HPDE6-E6E7 (cell line): Measurements from ENCODE around the gene SLC9A9.
"Not testable (repeated sequence)": the region's sequence is repeated elsewhere in the genome, so short reads cannot be mapped to it uniquely, and the experiment has no call there.

Experiments
- DNase-seq: peaks from one replicate; pipeline ENCODE4 v3.0.0; 2011; ENCODE audit warnings: missing footprints; ENCODE audit errors: extremely low spot score

The SLC9A9 gene

DNA sequence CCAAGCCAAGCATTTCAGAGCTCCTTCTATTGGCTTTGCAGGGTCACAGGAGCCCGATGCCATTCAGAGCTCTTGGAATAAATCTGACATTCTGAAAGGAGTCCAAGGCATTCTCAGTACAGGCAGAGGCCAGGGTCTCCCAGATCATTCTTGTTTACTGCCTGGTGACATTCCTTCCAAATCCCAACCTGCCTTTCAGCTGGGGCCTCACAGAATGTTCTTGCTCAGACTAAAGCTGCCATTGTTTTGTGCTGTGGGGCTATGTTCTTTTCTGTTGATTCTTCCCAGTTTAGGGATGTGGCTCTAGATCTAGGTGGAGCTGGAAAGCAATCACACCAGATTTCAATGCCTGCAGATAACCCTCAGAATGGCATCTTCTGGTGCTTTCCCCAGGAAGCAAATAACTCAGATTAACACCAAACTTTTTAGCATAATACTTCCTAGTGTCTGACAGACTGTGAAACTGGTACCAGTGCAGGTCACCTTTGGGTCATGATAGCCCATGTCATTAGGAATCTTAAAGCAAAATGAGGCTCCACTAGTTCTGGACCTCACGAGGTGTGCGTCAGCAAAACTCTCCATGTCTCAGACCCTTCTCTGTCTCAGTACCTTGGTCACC, 561.8 kb downstream of the SLC9A9 start:
- DNase-seq, result no peak

DNA sequence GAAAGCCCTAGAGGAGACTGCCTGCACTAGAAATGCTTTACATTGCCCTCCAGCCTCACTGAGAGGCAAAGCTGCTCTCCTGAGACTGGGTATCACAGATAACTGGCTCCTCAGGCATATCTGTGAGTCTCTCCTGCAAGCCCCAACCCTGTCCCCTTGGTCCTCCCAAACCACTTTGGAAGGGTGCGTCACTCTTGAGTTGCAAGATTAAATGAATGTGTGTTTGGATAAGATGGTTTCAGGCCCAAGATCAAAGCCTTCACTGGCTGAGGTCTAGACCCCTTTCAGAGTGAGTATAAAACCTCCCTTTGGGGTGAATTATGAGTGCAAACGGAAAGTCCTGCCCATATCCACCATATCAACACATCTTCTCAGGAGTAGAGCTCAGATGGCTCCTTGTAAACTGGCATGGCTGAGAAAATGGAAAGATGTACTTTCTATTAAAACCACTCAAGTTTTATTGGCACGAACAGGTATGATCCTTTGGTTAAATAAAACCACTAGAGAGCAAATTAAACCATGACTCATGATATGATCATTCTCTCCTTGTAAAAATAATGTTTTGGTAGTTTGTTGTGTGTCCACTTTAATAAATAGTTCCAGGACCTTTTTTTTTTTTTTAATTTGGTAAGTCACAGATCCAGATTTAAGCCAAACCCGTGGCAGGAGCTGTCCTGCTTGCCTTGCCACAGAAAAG, 564.7 kb downstream of the SLC9A9 start:
- DNase-seq, result no peak

DNA sequence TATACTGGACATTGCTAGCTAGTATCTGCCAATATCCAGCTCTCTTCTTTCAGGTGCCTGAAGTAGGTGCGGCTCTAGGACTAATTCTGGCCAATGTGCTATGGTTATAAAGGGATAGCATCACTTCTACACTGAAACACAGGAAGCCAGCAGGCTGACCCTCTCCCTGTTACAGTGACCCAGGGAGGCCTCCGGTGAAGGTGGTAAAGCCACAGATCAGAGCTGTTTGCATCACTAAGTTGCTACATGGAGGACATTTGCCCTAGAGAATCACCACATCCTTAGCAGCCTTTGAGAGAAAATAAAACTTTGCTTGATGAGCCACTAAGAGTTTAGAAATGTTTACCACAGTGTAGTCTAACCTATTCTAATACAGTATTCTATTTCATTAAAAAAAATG, 567.3 kb downstream of the SLC9A9 start:
- no peak for DNase-seq

GRCh38 chr3:143279567-143279966, 568.7 kb downstream of the SLC9A9 start:
- DNase-seq, result not testable (repeated sequence)

DNA sequence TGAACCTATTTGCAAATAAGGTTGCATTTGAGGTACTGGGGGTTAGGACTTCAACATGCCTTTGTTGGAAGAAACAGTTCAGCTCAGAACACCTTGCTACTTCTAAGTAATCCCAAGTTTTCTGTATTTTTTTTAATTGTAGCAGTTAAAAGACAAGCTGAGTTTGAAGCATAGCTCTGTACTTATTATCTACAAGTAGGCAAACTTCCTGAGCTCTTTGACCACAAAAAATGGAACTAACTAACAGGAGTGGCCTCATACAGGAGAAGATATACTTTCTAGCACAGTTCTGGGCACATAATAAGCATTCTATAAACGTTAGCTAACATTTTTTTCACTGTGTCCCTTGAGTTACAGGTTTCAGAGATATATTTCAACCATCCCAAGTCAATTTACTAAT, 569.5 kb downstream of the SLC9A9 start:
- DNase-seq, result no peak

DNA sequence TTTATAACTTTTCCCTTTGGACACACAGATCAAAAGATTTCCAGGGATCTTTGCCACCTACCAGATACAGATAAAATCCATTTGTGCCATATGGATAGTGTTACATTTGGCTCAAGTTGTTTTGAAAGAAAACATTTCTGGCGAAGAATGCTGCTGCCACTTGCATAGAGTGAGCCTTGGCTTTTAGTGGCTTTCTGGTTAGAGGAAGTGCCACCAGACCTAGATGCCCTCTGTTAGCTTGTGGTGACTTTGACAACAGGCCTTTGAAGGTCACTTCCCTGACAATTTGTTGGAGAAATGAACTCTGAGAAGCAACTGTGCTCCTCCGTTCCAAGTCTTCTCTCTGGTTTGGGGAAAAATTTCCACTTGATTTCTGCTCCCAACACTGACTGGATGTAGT, 570.7 kb downstream of the SLC9A9 start:
- no peak for DNase-seq

DNA sequence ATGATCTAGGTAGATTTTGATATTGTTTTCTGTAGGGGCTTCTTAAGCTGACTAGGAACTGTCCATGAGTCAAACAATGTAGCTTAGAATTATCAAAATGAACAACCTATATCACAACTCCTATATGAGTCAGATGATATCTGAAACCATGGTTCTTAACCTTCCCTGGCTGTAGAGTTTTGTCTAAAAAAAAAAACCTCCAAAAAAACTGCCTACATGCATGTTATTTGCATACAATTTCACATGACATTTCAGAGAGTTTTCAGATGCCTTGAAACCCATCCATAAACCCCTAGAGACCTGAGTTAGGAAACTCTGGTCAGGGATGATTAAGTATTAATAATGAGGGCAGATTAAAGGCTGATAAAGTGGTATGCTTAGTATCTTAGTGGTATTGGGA, 571.7 kb downstream of the SLC9A9 start:
- no peak for DNase-seq

DNA sequence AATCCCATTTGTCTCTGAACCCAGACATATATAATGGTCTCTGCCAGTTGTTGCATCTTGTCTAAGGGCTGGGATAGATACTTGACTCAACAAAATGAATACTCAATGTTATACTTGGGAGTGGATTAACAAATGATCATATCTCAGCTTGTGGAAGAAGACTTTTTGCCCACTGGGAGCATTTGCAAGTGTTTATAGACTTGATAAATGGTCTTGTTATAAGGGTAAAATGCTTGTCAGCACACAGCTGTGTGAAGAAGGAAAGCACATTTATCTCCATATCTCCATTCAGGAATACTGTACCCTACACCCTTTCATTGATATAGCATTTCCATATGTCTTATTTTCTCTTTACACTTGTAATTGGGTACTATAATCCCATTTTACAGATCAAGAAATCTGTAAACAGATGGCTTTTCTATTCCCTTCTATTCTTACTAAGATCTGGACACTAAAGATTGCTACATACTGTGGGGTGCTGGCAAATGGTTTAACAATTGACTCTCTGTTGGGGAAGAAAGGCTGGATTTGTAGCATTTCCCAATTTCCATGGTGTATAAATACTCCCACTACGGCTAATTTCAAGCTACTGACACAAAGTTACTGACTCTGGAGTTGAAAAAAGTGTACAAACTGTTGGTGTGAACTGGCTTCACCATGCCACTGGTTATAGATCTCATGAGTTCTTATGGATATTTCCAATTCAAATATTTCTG, 574.1 kb downstream of the SLC9A9 start:
- DNase-seq, result no peak

DNA sequence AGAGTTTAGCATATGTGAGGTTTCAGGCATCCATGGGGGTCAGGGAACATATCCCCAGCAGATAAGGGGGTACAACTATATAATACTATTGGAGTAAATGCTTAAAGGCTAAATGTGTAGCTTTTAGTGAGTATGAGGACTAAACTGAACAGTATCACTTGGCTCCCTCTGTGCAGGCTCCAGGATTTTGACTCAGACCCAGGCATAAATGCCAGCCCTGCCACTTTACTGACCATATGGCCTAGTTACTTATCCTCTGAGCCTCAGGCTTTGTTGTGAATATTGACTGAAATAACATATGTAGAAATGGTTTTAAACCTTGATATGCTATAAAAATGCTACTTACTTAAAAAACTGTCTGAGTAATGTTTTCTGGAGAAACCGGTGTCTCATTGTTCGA, 577.1 kb downstream of the SLC9A9 start:
- DNase-seq, result no peak

DNA sequence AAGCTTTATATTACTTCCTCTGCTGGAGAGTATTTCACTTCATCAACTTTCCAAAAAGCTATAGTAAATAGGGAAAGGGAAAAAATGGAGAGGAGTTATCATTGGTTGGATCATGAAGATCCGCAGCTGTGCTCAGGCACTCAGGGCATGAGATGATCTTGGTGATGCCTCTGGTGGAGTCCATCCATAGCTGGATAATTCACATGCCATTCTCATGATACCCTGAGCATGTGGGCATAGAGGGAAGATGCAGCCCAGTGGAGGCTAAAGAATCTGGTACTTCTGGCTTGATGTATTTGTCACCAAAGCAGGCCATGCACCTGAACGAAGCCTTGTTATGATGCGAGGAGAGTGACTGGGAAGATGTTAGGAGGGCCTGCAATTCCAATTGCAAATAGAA, 578.5 kb downstream of the SLC9A9 start:
- no peak for DNase-seq

DNA sequence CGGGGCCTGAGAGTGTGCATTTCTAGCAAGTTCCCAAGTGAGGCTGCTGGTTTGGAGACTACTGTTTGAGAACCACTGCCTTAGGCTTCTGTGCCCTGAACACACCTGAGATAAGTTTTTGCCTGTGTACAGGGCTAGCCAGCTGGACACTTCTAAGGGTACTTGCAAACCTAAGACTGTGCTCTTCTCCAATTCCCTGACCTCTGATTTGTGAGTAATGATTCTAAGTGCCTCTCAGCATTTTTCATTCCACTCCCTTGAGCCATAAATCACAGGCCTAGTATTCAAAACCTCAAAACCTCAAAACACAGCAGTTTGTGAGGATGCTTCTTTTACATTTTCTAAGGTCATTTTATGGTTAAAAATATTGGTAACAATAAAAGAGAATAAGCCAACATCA, 580.3 kb downstream of the SLC9A9 start:
- no peak for DNase-seq

- DNase-seq, result no peak
Observed at GRCh38 chr3:143266927-143267326, 581.3 kb downstream of the SLC9A9 start.

DNA sequence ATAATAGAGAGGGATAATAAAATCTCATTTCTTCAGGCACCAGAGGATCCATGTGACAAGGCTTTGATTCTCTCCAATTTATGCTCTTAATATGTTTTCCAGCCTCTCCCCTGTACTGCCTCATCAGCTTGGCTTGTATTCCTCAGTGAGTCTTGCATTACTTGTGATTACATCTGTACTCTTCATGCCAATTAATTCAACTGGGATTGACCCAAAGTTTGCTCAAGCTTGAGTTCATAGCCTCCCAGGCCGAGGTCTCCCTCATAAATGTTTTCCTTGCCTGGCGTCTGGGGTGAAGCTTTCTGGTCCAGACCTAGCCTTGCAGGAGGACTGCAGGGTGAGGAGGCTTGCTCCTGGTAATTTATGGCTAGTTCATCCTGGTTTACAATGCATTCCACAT, 581.8 kb downstream of the SLC9A9 start:
- no peak for DNase-seq

- peak; percentile 11 for DNase-seq
Observed at GRCh38 chr3:143265501-143266070, 582.7 kb downstream of the SLC9A9 start.

DNA sequence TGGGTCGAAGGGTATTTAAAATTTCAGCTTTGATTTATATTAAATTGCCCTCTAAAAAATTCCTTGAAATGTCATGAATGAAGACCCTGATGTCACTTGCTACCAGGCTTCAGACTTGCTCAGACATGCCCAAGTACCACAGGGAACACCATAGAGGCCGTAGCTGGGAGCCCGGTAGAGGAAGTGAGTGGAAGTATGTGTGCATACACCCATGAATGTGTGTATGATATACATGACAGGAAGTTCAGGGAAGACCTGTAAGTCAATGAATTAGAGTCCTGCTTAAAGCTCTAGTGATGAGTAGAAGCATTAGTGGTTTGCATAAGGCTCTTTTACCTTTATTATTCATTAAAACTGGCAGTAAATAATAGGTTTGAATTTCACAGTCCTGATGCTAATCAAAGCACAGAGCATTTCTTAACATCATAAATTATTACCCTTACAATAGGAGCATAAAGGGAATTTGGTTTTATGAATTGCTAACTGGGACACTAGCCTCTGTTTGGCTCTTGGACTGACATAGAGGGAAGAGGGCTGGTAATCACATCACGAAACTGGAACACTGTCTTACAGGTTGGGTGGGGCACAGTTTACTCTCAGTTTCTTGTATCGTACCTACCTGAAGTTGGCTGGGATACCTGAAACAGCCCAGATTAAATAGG, 584.3 kb downstream of the SLC9A9 start:
- no peak for DNase-seq

DNA sequence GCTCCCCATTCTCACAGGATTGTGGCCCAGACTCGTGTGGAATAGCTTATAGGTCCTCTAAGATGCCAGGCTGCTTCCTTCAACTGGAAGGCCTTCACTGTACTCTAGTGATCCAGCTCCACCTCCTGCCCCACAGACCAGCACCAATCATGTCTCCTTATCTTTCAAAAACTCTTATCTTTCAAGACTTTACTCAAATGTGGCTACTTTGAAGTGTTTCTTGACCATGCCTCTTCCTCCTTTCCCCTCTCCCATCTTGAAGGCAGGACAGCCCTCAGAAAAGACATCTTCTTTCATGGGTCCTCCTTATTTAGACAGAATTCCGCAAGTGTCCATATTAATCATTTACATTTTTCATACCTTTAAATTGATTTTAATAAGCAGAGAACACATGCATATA, 586.4 kb downstream of the SLC9A9 start:
- no peak for DNase-seq

DNA sequence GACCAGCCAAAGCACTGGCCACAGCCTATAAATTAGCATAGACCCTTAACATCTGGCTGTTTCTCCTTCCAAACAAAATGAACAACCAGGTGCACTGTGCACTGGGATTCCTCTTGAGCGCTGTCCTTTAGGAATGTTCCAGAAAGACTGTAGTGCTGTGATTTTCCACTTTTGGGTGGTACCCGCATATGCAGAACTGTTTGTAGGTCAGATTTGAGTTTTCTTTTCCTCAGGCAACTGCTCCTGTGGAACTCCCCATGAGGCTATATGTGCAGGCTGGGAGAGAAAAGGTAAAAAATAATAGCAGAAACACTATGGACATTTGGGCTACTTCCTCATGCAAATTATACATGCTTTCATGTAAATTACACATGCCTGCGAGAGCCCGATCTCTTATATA, 589.6 kb downstream of the SLC9A9 start:
- no peak for DNase-seq

DNA sequence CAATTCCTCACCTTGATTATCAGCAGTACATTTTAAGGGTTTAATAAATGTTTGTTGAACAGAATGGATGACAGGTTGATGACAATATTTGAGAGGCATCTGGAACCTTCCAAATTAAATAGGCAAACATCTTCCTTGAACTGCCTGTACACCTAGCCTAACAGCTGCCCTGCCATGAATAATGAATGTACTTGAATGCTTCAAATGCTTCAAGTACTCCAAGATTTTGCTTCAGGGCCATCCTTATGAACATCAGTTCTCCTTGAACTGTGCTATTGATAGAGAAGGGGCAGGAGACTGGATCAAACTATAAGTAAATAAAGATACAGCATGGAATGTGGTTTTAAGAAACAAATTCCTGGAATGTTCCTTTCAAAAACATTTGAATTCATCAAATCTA, 591.9 kb downstream of the SLC9A9 start:
- no peak for DNase-seq

DNA sequence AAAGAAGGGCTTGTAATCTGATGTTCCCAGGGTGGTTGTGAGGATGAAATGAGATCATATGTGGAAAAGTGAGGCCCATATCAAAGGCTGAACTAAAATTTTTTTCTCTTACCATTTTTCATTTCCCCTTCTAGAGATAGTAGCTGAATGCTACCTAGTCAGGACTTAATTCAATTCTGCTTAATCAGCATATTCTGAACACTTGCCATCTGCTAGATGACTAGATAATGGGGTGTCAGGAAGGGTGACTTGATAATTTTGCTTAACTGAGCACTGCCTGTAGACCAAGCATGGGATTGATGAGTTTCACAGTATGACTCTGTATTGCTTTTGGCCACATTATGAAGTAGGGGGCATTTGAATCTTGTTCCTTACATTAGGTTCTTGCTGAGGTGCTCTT, 592.5 kb downstream of the SLC9A9 start:
- no peak for DNase-seq

DNA sequence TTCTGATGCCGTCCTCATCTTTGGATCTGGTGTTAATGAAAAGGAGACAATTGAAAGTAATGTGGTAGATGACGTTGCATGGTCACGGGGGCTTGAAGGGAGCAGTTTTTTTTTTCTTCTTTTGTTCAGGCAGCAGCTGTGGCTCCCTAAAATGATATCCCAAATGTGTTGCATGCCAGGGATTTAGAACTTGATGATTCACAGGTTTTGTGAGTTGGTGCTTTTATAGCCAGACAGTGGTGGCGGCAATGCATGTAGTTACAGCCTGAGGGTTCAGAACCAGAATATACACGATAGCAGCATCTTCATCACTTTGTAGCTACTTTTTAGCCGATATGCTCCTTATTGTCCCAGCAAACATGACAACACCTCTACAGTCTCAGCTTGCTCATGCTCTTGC, 595.3 kb downstream of the SLC9A9 start:
- no peak for DNase-seq

DNA sequence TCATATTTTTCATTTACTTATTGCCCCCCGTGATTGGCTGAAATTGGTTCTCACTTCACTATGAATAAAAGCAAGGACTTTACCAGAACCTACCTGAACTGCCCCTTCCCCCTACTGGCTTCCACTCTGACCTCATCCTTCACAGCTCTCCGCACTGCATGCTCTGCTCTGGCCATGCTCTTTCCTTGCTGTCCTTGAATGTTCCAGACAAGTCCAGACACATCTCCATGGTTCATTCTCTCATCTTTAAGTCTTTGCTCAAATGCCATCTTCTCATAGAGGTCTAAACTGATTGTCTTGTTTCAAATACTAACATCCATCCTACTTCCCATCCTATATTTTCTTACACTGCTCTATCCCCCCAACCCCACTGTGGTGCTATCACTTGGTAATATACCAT, 599.3 kb downstream of the SLC9A9 start:
- DNase-seq, result peak; percentile 4

DNA sequence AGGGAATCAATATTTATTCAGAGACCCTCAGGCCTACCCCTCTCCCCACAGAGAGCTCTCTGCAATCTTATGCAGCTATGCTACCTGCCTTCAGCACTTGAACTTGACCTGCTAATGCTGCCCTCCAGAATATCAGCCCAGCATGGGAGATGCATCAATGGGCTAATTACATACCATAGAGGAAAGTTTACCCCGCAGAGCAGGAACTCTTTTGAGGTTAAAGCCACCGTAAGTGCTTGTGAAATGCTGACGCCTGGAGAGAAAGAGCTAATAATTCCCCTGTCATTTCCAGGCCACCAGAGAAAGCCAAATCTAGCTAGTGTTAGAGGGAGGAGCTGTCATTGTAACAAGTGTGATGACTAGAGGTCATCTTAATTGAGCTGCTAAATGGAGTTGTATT, 601.2 kb downstream of the SLC9A9 start:
- DNase-seq, result no peak
